GM12872 (cell line): Measurements from ENCODE around the gene MAP4.

Experiments used
- TF ChIP-seq, protein P1 (sequence below): IDR thresholded peaks from 3 replicates; pipeline ENCODE4 v1.5.1; 2011; ENCODE audit warnings: low read depth, mild to moderate bottlenecking, low read length, moderate library complexity; ENCODE audit not compliant: insufficient read depth

The MAP4 gene

DNA sequence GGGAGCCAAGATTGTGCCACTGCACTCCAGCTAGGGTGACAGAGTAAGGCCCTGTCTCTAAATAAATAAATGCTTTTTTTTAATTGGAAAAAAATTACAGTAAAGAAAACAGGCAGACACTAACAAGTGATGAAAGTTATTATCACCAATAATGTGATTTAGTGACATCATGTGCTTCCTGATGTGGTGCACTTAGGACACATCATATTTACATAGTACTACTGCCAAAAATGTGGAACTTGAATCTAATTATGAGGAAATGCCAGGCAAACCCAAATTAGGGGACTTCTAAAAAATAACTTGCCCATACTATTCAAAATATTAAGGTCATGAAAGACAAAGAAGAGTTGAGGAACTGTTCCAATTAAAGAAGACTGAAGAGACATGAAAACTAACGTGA lies 30.8 kb downstream of the MAP4 start:
- TF ChIP-seq, protein P1, sequence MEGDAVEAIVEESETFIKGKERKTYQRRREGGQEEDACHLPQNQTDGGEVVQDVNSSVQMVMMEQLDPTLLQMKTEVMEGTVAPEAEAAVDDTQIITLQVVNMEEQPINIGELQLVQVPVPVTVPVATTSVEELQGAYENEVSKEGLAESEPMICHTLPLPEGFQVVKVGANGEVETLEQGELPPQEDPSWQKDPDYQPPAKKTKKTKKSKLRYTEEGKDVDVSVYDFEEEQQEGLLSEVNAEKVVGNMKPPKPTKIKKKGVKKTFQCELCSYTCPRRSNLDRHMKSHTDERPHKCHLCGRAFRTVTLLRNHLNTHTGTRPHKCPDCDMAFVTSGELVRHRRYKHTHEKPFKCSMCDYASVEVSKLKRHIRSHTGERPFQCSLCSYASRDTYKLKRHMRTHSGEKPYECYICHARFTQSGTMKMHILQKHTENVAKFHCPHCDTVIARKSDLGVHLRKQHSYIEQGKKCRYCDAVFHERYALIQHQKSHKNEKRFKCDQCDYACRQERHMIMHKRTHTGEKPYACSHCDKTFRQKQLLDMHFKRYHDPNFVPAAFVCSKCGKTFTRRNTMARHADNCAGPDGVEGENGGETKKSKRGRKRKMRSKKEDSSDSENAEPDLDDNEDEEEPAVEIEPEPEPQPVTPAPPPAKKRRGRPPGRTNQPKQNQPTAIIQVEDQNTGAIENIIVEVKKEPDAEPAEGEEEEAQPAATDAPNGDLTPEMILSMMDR: no peak

DNA sequence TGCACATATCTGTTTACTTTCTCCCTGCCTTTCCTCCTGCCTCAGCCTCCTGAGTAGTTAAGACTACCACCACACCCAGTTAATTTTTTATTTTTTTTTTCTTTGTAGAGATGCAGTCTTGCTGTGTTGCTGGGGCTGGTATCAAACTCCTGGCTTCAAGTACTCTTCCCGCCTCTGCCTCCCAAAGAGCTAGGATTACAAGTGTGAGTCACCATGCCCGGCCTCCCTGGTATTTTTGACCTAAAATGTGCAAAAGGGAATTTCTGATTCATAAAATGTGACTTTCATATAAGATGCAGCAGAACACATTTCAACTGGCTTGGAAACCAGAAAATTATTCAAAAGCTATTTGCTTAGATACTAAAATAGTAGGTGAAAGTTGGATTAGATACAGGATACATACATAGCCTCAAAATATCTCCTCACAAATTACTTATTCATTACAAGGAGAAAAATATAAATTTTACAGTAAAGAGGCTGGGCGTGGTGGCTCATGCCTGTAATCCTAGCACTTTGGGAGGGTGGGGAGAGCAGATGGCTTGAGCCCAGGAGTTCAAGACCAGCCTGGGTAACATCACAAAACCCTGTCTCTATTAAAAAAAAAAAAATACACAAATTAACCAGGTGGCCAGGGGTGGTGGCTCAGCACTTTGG lies 32.0 kb downstream of the MAP4 start:
- TF ChIP-seq, protein P1: no peak

DNA sequence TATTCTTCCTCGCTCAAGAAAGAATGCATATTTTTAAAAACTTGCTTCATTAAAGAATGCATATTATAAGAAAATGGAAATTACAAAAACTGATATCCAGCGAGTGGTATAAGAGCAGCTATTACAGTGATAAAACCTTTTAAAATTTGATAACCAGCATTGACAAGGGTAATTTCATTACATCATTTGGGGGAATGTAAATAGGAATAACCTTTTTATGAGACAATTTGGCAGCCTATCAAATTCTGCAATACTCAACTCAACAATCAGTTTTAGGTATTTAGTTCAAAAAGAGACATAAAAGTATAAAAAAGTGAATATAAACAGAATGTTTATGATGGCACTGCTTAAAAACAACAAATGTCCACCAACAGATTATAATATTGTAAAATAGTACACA lies 35.4 kb downstream of the MAP4 start:
- TF ChIP-seq, protein P1: no peak

DNA sequence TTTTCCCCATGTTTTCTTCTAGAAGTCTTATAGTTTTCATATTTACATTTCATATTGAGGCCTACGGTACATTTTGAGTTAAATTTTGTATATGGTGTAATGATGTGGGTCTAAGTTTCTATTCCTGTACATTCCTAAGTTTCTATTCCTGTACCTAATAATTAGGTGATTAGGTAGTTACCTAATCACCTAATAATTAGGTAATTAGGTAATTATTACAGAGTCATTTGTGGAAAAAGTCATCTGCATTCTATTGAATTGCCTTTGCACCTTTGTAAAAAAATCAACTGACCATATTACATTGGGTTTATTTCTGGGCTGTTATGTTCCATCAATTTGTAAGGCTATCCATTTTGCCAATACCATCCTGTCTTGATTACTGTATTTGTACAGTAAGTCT lies 37.1 kb downstream of the MAP4 start:
- TF ChIP-seq, protein P1: no peak

DNA sequence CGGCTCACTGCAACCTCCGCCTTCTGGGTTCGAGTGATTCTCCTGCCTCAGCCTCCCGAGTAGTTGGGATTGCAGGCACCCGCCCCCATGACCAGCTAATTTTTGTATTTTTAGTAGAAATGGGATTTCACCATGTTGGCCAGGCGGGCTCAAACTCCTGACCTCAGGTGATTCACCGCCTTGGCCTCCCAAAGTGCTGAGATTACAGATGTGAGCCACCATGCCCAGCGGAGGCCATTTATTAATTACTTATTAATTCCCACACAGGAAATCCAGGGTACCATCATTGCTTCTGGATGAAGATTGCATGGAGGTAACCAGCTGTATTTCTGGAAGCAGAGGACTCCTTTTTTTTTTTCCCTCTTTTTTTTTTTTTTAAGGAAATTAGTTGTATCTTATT lies 37.8 kb downstream of the MAP4 start:
- TF ChIP-seq, protein P1: no peak

DNA sequence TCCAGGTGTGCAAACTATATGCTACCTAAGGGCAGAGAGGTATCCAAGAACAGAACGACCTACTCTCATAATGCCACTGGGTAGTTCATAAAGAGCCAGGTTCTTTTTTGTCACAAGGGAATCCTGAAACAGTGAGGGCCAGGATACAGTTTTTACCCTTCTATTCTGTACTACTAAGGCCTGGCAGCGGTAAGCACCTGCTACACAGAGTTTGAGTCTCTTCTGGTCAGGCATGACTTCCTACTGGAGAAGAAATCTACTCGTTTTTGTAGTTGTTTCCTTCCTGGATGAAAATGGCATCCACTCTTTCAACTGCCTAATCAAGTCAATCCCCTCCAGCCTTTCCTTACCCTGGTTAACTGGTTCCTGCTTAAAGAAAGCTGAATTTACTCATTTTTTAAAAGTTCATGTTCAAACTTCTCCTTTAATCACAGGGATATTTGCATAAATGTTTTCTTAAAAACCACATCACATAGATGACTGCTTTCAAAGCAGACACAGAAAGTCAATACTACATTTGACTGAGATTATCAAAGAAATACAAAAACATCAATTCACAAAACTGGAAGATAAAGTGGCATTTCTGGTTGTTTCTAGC lies 40.0 kb downstream of the MAP4 start:
- TF ChIP-seq, protein P1: no peak

DNA sequence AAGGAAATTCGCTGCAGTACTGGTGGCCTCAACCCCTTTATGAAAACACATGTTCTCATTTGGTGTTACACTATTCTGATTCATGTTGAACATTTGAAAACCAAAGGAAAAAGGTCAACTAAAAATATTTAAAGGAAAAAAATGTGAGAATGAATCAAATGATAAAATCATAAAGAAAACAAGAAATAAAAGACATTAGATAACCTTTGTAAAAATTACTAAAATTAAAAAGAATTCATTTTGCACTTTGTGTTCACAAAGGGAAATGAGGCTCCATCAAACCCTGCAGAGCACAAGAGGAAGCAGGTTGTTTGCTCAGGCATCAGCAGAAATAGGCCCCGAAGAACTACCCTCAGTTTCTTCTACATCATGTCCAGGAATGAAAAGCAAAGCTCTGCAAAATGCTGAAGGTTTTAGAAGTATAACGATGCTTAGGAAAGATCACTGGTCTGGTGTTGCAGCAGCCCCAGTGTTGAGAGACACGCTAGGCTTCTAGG lies 41.2 kb downstream of the MAP4 start:
- TF ChIP-seq, protein P1: no peak
